PC-3 (cell line): ENCODE data around the gene PGAM2. TPM values are rescaled to one million over a fixed set of nuclear protein-coding genes. Genes with fewer than 3 reads are reported as not detected.

Source experiments
- ATAC-seq: fragments of 200-7000 bp; cut with Tn5 transposase; 2 replicates; pipeline ENCODE4 v1.9.1; 2020; ENCODE audit warnings: mild to moderate bottlenecking, moderate library complexity
- BruUV-seq: library from RNA; stranded (reverse); fragments of 400-500 nt; replicated peaks from 2 replicates; lab custom pipeline; 2021; lab: Mats Ljungman, UMichigan
- CTCF ChIA-PET: fragments of 300-600 bp; sonication (Branson Sonifier 250); formaldehyde crosslinking; loops from one replicate; lab custom pipeline; 2022; ENCODE audit warnings: antibody characterized with exemption; lab: Charles Lee
- POLR2A ChIA-PET: fragments of 300-600 bp; sonication (Branson Sonifier 250); formaldehyde crosslinking; loops from one replicate; lab custom pipeline; 2022; ENCODE audit warnings: antibody characterized with exemption; ENCODE audit not compliant: unreplicated experiment; lab: Charles Lee
- DNase-seq: peaks from one replicate; pipeline ENCODE4 v3.0.0-alpha.2; 2015
- H2AFZ ChIP-seq: fragments of 300-600 bp; sonication (generic); 2 replicates; pipeline ENCODE4 v1.6.0; 2016; ENCODE audit warnings: antibody characterized with exemption, low read length
- H3F3A ChIP-seq: fragments of 300-600 bp; sonication (generic); one replicate; pipeline ENCODE4 v1.6.0; 2017; ENCODE audit warnings: antibody characterized with exemption, low read length, control low read depth, mild to moderate bottlenecking; ENCODE audit not compliant: unreplicated experiment
- H3K27ac ChIP-seq: fragments of 300-600 bp; sonication (generic); 2 replicates; pipeline ENCODE4 v1.5.1; 2016; ENCODE audit warnings: mild to moderate bottlenecking, low read length
- H3K27me3 ChIP-seq: fragments of 300-600 bp; sonication (generic); 2 replicates; pipeline ENCODE4 v1.6.1; 2016; ENCODE audit warnings: low read length, mixed read lengths
- H3K36me3 ChIP-seq: fragments of 300-600 bp; sonication (generic); 2 replicates; pipeline ENCODE4 v1.6.1; 2016; ENCODE audit warnings: low read depth, mixed run types, low read length, mixed read lengths
- H3K4me1 ChIP-seq: fragments of 300-600 bp; sonication (generic); 2 replicates; pipeline ENCODE4 v1.5.1; 2016; ENCODE audit warnings: low read length; ENCODE audit not compliant: insufficient read depth
- H3K4me2 ChIP-seq: fragments of 300-600 bp; sonication (generic); 2 replicates; pipeline ENCODE4 v1.6.0; 2016; ENCODE audit warnings: low read length
- H3K4me3 ChIP-seq: fragments of 300-600 bp; sonication (generic); 2 replicates; pipeline ENCODE4 v1.5.1; 2016; ENCODE audit warnings: mild to moderate bottlenecking, low read length, mixed read lengths
- H3K79me2 ChIP-seq: fragments of 300-600 bp; sonication (generic); 2 replicates; pipeline ENCODE4 v1.6.1; 2017; ENCODE audit warnings: low read length, mixed read lengths
- H3K9ac ChIP-seq: fragments of 300-600 bp; sonication (generic); 2 replicates; pipeline ENCODE4 v1.6.0; 2016; ENCODE audit warnings: mild to moderate bottlenecking, low read length
- H3K9me2 ChIP-seq: fragments of 300-600 bp; sonication (generic); replicated peaks from 2 replicates; pipeline ENCODE4 v1.6.1; 2016; ENCODE audit warnings: mixed run types, low read length, mixed read lengths
- H3K9me3 ChIP-seq: fragments of 300-600 bp; sonication (generic); 2 replicates; pipeline ENCODE4 v1.6.1; 2016; ENCODE audit warnings: low read length, mixed read lengths
- H4K20me1 ChIP-seq: fragments of 300-600 bp; sonication (generic); 2 replicates; pipeline ENCODE4 v1.6.1; 2016; ENCODE audit warnings: low read length, mixed read lengths
- EZH2 ChIP-seq: fragments of 300-600 bp; sonication (generic); IDR thresholded peaks from one replicate; pipeline ENCODE4 v1.6.1; 2017; ENCODE audit warnings: antibody characterized with exemption, mild to moderate bottlenecking, low read length; ENCODE audit not compliant: unreplicated experiment
- EZH2phosphoT487 ChIP-seq: fragments of 300-600 bp; sonication (generic); IDR thresholded peaks from 2 replicates; pipeline ENCODE4 v1.6.1; 2018; ENCODE audit warnings: mild to moderate bottlenecking, antibody characterized with exemption, low read length, borderline replicate concordance
- intact Hi-C: fragments of 100-400 bp; cut with micrococcal nuclease; formaldehyde crosslinking; loops from 2 replicates; pipeline ENCODE4 v1.9.0; 2023
- total RNA-seq: library from RNA; depleted of rRNA; stranded (reverse); fragments of >200 nt; gene quantifications from 2 replicates; pipeline ENCODE4 v1.2.3, GENCODE V29; 2014
- TF ChIP-seq, protein P1 (sequence below): fragments of 300-600 bp; sonication (generic); conservative IDR thresholded peaks from 2 replicates; pipeline ENCODE4 v1.5.1; 2017; ENCODE audit warnings: antibody characterized with exemption, low read depth, mild to moderate bottlenecking, low read length

PGAM2 gene
- total RNA-seq, 1 experiment from 2014 or later, result 0.95 TPM

DNA sequence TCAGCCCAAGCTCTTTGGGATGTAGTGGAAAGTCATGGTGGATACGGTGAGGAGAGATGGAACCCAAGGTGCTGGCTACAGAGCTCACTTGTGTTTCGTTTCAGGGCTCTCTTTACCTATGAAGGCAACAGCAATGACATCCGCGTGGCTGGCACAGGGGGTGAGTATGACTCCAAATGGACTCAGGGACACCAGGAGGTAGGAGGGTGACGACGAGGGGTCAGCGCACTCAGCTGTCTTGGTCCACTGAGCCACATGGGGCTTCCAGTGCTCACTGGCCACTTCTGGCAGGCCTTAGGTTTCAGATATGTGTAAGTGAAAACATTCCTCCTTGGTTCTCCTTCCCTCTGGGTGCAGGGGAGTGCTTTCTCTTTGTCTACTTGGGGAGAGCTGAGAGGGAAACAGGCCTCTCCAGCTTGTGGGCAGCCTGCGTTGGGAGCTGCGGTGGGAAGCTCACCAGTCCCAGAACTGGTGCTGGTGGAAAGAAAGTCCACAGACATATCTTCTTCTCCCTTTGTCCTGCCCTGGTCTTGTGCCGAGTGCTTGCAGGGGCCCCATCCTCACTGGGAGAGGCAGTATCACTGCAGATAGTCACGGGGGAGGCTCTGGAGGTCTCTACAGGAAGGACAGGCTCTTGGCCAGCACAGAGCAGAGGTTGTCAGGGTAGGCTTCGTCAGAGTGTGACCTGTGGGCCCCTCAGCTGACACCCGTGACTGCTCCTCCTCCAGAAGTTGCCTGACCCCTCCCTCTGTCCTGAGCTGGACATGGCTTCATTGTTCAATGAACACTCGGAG is 15.0 kb downstream of the PGAM2 start:
- Histone ChIP-seq H3K9me2 (no peaks in the 10 kb centered on the region), H3K36me3 (peaks cover 33% of the 10 kb centered on the region), H4K20me1 (peaks cover 33% of the 10 kb centered on the region; the same call in 1 of the 2 replicates), H3K9me3 (no peaks in the 10 kb centered on the region), H3K79me2 (peaks cover 49% of the 10 kb centered on the region), H3K4me2 (peak overlapping the region; percentile 5; the same call in 1 of the 2 replicates), H3K27ac (no peak overlapping the region), H3K9ac (no peak overlapping the region), H2AFZ (no peak overlapping the region), H3K4me1 (peaks cover 32% of the 10 kb centered on the region), H3K27me3 (no peaks in the 10 kb centered on the region), H3F3A (no peaks in the 10 kb centered on the region), H3K4me3 (no peak overlapping the region)
- ATAC-seq (no peak), DNase-seq (no peak)
- no TSS peak for BruUV-seq
- intact Hi-C loops, result no loop called here
- CTCF ChIA-PET, result no interaction called here
- POLR2A ChIA-PET, result no interaction called here
- TF ChIP-seq, protein P1, sequence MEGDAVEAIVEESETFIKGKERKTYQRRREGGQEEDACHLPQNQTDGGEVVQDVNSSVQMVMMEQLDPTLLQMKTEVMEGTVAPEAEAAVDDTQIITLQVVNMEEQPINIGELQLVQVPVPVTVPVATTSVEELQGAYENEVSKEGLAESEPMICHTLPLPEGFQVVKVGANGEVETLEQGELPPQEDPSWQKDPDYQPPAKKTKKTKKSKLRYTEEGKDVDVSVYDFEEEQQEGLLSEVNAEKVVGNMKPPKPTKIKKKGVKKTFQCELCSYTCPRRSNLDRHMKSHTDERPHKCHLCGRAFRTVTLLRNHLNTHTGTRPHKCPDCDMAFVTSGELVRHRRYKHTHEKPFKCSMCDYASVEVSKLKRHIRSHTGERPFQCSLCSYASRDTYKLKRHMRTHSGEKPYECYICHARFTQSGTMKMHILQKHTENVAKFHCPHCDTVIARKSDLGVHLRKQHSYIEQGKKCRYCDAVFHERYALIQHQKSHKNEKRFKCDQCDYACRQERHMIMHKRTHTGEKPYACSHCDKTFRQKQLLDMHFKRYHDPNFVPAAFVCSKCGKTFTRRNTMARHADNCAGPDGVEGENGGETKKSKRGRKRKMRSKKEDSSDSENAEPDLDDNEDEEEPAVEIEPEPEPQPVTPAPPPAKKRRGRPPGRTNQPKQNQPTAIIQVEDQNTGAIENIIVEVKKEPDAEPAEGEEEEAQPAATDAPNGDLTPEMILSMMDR, result no peak
- TF ChIP-seq EZH2phosphoT487, result no peak
- no peak for TF ChIP-seq EZH2

DNA sequence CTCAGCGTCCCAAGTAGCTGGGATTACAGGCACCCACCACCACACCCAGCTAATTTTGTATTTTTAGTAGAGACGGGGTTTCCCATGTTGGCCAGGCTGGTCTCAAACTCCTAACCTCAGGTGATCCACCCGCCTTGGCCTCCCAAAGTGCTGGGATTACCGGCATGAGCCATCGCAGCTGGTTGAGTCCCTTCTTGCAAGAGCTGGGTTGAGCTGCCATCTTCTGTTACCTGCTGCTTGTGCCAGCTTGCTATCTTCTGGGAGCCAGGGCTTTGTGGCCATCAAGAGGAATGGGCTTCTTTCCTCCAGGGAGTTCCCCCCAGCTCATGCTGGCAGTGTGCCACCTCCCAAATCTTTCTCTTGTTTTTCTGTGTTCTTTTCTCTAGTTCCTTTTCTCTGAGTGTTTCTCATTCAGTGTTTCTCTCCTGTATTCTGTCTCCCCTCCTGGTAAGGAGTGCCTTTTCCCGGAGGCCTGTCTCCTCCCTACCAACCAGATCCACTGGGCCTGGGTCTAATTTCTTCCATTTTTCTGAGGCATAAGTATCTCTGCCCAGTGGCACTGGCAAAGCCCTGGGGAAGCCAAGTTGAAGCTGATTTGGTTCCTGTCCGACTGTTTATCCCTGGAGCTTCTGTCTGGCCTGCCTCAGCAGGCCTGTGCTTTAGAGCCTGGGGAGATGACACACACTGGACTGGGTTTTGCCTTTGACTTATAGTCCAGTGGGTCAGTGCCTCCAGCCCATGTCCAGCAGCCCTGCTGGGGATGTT is 17.2 kb downstream of the PGAM2 start:
- H3K9me3 ChIP-seq, result no peaks in the 10 kb centered on the region
- CTCF ChIA-PET, result no interaction called here
- H3K4me3 ChIP-seq, result no peak overlapping the region
- H3K27ac ChIP-seq, result no peak overlapping the region
- no peaks in the 10 kb centered on the region for H3F3A ChIP-seq
- H3K9ac ChIP-seq, result no peak overlapping the region
- H3K4me1 ChIP-seq, result peaks cover 39% of the 10 kb centered on the region
- no peak overlapping the region for H2AFZ ChIP-seq
- peaks cover 33% of the 10 kb centered on the region; the same call in 1 of the 2 replicates for H4K20me1 ChIP-seq
- no peaks in the 10 kb centered on the region for H3K9me2 ChIP-seq
- H3K4me2 ChIP-seq, result peak overlapping the region; percentile 7; the same call in 1 of the 2 replicates
- no TSS peak for BruUV-seq
- intact Hi-C loops, result no loop called here
- peaks cover 27% of the 10 kb centered on the region for H3K36me3 ChIP-seq
- DNase-seq (no peak), ATAC-seq (no peak)
- peaks cover 57% of the 10 kb centered on the region for H3K79me2 ChIP-seq
- POLR2A ChIA-PET, result no interaction called here
- no peaks in the 10 kb centered on the region for H3K27me3 ChIP-seq
- TF ChIP-seq EZH2, result no peak
- TF ChIP-seq, protein P1, result no peak
- no peak for TF ChIP-seq EZH2phosphoT487
